ENCODE data around the gene POLL.

- TF ChIP-seq CTCF (IDR thresholded peaks at IDR 0.05), result no peak
- TF ChIP-seq, protein P1, sequence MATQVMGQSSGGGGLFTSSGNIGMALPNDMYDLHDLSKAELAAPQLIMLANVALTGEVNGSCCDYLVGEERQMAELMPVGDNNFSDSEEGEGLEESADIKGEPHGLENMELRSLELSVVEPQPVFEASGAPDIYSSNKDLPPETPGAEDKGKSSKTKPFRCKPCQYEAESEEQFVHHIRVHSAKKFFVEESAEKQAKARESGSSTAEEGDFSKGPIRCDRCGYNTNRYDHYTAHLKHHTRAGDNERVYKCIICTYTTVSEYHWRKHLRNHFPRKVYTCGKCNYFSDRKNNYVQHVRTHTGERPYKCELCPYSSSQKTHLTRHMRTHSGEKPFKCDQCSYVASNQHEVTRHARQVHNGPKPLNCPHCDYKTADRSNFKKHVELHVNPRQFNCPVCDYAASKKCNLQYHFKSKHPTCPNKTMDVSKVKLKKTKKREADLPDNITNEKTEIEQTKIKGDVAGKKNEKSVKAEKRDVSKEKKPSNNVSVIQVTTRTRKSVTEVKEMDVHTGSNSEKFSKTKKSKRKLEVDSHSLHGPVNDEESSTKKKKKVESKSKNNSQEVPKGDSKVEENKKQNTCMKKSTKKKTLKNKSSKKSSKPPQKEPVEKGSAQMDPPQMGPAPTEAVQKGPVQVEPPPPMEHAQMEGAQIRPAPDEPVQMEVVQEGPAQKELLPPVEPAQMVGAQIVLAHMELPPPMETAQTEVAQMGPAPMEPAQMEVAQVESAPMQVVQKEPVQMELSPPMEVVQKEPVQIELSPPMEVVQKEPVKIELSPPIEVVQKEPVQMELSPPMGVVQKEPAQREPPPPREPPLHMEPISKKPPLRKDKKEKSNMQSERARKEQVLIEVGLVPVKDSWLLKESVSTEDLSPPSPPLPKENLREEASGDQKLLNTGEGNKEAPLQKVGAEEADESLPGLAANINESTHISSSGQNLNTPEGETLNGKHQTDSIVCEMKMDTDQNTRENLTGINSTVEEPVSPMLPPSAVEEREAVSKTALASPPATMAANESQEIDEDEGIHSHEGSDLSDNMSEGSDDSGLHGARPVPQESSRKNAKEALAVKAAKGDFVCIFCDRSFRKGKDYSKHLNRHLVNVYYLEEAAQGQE (IDR thresholded peaks at IDR 0.05; ENCODE audit: insufficient read depth in 1 of 2, low read depth in 2 of 2, low read length in 1 of 2), result no peak
Measured at GRCh38 chr10:101588879-101589278, 822 bp upstream of the POLL start.

Data from Panc1 (cell line).